Aorta (tissue), 5 donors: ENCODE measurements around the gene MSMB. TPM values are rescaled to one million over a fixed set of nuclear protein-coding genes. Genes with fewer than 3 reads are reported as not detected.

Experiments
- ATAC-seq: fragments of 200-7000 bp; cut with Tn5 transposase; one replicate; pipeline ENCODE4 v1.9.1; 2022; ENCODE audit warnings: moderate library complexity; ENCODE audit not compliant: low FRiP score
- DNase-seq, 2 donors: peaks; one replicate each; pipeline ENCODE4 v3.0.0-alpha.2; 2020
- H3K27ac ChIP-seq, 2 donors: one replicate each; pipeline ENCODE4 v1.5.1; 2013; ENCODE audit warnings: low read length in 2 of 2, mild to moderate bottlenecking in 2 of 2, moderate library complexity in 2 of 2, control low read depth in 1 of 2, inconsistent platforms in 1 of 2, low read depth in 1 of 2
- H3K27me3 ChIP-seq, 2 donors: one replicate each; pipeline ENCODE4 v1.6.1; 2013; ENCODE audit warnings: control low read depth in 1 of 2, low read length in 1 of 2, mild to moderate bottlenecking in 1 of 2, moderate library complexity in 1 of 2; ENCODE audit not compliant: insufficient read depth in 2 of 2, control insufficient read depth in 1 of 2
- H3K36me3 ChIP-seq, 2 donors: one replicate each; pipeline ENCODE4 v1.6.1; 2013; ENCODE audit warnings: control low read depth in 1 of 2, low read length in 1 of 2, mild to moderate bottlenecking in 1 of 2; ENCODE audit not compliant: insufficient read depth in 2 of 2, control insufficient read depth in 1 of 2
- H3K4me1 ChIP-seq, 2 donors: one replicate each; pipeline ENCODE4 v1.6.1; 2013; ENCODE audit warnings: low read length in 2 of 2, control low read depth in 1 of 2, mild to moderate bottlenecking in 1 of 2, moderate library complexity in 1 of 2; ENCODE audit not compliant: insufficient read depth in 2 of 2, control insufficient read depth in 1 of 2
- H3K4me3 ChIP-seq, 2 donors: one replicate each; pipeline ENCODE4 v1.5.1; 2013; ENCODE audit warnings: low read length in 2 of 2, control low read depth in 1 of 2, mild to moderate bottlenecking in 1 of 2
- H3K9me3 ChIP-seq: one replicate; pipeline ENCODE4 v1.6.1; 2013; ENCODE audit warnings: mild to moderate bottlenecking, low read length; ENCODE audit not compliant: control insufficient read depth
- WGBS, 2 donors: extraction: QIAGEN DNeasy Blood & Tissue Kit; methylation state at CpG; one replicate each; pipeline ENCODE4 v1.1.7; 2013; 5-methylcytosine and 5-hydroxymethylcytosine counted together
- intact Hi-C, 2 donors: fragments of 100-400 bp; cut with DNase I; formaldehyde crosslinking; loops; one replicate each; pipeline versions ENCODE4 v1.14.2 to v1.15.0; 2022
- polyA plus RNA-seq, 2 donors: library from polyadenylated mRNA; stranded (reverse); fragments of 200-250 nt; gene quantifications; one replicate each; pipeline ENCODE4 v1.2.3, GENCODE V29; 2013
- total RNA-seq, 2 donors: library from RNA; stranded (reverse); fragmentation: NEBNext Ultra II Directional; extraction: Animal tissue kit (Norgen Biotek cat#: 25700); gene quantifications; one replicate each; pipeline ENCODE4 v1.2.1, GENCODE V29; 2021
- donor health status: healthy with polysubstance abuse.
- donor health status: Bipolar disorder and iron deficiency.
- donor health status: DM: no; HTN: no; CAD: no.
- donor health status: DM: no; HTN: no; CAD: no.
- donor health status: DM: yes; HTN: yes; CAD: no.

MSMB gene
- total and polyA plus RNA-seq, 4 donors, result not detected

DNA sequence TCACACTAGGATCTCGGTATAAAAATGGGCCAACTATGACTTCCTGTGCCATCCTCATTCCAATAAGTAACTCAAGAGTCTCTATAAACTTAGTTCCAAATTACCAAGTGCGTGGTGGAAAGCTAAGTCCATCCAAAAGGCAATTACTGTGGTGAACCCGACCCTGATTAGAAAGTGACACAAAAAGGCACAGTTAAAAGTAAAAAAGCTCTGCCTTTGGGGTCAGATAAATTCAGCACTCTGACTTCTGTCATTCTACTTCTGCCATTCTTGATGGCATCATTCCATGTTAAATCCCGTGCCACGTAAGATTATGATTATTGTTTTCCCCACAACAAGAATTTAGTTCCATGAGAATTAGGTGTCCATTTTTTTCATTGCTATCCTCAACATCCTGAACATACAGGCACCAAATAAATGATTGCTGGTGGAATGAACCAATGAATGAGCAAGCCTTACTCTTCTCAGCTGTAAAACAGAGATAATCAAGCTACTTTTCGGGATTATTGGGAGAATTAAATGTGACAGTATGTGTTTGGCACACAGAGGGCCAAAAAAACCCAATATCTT, 16.5 kb downstream of the MSMB start:
- H3K36me3 ChIP-seq, result no peaks in the 10 kb centered on the region
- DNase-seq (no peak), ATAC-seq (no peak)
- intact Hi-C loops, result loop anchor here in 1 of 2 donors (10.0 kb wide), 1 partner anchor 55 kb away; the partner anchor contains the start of gene TIMM23
- H3K27ac ChIP-seq, result peak overlapping the region; percentile 32 to 66
- peak overlapping the region; percentile 78 to 81 for H3K4me3 ChIP-seq
- WGBS, 2 donors, result 20% methylated on average over 6 of the region's 6 CpGs
- H3K4me1 ChIP-seq, result peaks cover 2 to 8% of the 10 kb centered on the region in 2 donors
- H3K27me3 ChIP-seq, result no peaks in the 10 kb centered on the region
- H3K9me3 ChIP-seq, result no peaks in the 10 kb centered on the region

DNA sequence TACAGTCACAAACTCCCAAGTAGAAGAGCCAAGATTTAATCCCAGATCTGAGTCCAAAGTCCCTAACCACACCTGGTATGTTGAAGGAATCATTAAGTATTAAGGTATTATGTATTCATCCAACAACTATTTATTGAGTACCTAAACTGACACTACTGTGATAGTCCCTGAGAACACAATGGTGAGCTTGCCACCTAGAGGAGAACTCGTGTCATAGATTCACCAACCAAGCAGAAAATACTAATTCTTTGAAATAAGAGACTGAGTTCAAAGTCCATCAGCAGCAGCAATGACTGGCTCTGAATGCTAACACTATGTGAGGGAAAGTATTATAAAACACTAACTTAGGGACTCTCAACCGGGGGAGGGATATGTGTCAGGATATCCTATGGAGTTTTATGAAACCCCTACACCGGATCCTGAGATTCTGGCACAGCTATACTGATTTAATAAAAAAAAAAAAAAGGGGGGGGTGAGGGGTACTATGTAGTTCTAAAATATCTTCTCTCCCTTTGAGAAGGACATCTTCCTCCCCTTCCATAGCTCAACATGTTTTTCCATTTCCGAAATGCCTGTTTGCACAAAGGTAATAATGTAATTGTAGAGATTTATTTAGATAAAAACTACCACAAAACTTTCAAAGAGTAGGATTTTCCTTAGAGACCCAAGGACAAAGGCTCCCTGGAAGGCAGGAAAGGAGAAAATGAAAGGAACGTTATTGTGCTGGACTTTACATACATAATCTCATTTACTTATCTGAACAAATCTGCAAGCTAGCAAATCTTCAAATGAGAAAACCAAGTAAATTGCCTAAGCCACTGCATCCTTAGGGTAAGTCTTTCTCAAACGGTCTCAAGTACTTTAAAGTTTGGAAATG, 17.2 kb downstream of the MSMB start:
- intact Hi-C loops, result loop anchor here in 1 of 2 donors (10.0 kb wide), 1 partner anchor 54 kb away; the partner anchor contains the start of gene TIMM23
- Histone ChIP-seq H3K27me3 (no peaks in the 10 kb centered on the region), H3K27ac (no peak overlapping the region), H3K36me3 (no peaks in the 10 kb centered on the region), H3K4me1 (peaks cover 2 to 8% of the 10 kb centered on the region in 2 donors), H3K9me3 (no peaks in the 10 kb centered on the region), H3K4me3 (peak overlapping the region in 1 of 2 donors; percentile 78)
- ATAC-seq (no peak), DNase-seq (no peak)
- 27 to 32% methylated on average over 6 of the region's 6 CpGs for WGBS, 2 donors

- no peak for ATAC-seq
- no peaks in the 10 kb centered on the region for H3K36me3 ChIP-seq
- H3K27me3 ChIP-seq, result no peaks in the 10 kb centered on the region
- no peak overlapping the region for H3K27ac ChIP-seq
- intact Hi-C loops, result loop anchor here in 1 of 2 donors (10.0 kb wide), 1 partner anchor 51 kb away; the partner anchor contains the start of gene TIMM23
- no peaks in the 10 kb centered on the region for H3K9me3 ChIP-seq
- DNase-seq, result no peak
- peaks cover 2 to 8% of the 10 kb centered on the region in 2 donors for H3K4me1 ChIP-seq
- no peak overlapping the region for H3K4me3 ChIP-seq
Measured at GRCh38 chr10:46026106-46026505, 20.0 kb downstream of the MSMB start.

GRCh38 chr10:46025406-46025805, 20.7 kb downstream of the MSMB start:
- Histone ChIP-seq H3K4me1 (peaks cover 2 to 8% of the 10 kb centered on the region in 2 donors), H3K36me3 (no peaks in the 10 kb centered on the region), H3K9me3 (no peaks in the 10 kb centered on the region), H3K27me3 (no peaks in the 10 kb centered on the region), H3K4me3 (no peak overlapping the region), H3K27ac (no peak overlapping the region)
- DNase-seq (no peak), ATAC-seq (no peak)
- 77 to 81% methylated on average over 2 of the region's 2 CpGs for WGBS, 2 donors
- intact Hi-C loops, result loop anchor here in 1 of 2 donors (10.0 kb wide), 1 partner anchor 51 kb away; the partner anchor contains the start of gene TIMM23

DNA sequence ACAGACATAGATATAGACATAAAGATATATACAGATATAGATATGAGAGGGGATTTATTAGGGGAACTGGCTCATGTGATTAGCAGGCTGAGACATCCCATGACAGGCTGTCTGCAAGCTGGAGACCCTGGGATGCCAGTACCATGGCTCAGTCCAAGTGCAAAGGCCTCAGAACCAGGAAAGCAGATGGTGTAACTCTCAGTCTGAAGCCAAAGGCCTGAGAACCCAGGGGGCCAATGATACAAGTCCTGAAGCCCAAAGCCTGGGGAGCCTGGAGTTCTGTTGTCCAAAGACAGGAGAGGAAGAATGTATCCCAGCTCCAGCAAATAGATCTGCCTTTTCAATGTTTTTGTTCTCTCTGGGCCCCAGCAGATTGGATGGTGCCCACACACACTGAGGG, 21.1 kb downstream of the MSMB start:
- H3K9me3 ChIP-seq, result no peaks in the 10 kb centered on the region
- intact Hi-C loops, result loop anchor here in 1 of 2 donors (5.0 to 10.0 kb wide), 2 partner anchors 50 to 1023 kb away; partner anchors contain the start of genes TIMM23 and ZNF22
- DNase-seq (no peak), ATAC-seq (no peak)
- H3K4me3 ChIP-seq, result no peak overlapping the region
- no peaks in the 10 kb centered on the region for H3K27me3 ChIP-seq
- H3K4me1 ChIP-seq, result peaks cover 4 to 8% of the 10 kb centered on the region in 2 donors
- no peak overlapping the region for H3K27ac ChIP-seq
- no peaks in the 10 kb centered on the region for H3K36me3 ChIP-seq

- Histone ChIP-seq H3K27ac (peak overlapping the region in 1 of 2 donors; percentile 54), H3K9me3 (no peaks in the 10 kb centered on the region), H3K4me1 (peaks cover 3 to 6% of the 10 kb centered on the region in 2 donors), H3K27me3 (no peaks in the 10 kb centered on the region), H3K4me3 (peak overlapping the region; percentile 8 to 51), H3K36me3 (no peaks in the 10 kb centered on the region)
- DNase-seq (peak; percentile 96 to 97), ATAC-seq (peak; percentile 98)
- intact Hi-C loops, result loop anchor here in 1 of 2 donors (5.0 to 10.0 kb wide), 2 partner anchors 48 to 1021 kb away; partner anchors contain the start of genes TIMM23 and ZNF22
- WGBS, 2 donors, result 0 to 1% methylated on average over 42 to 49 of the region's 49 CpGs
Measured at GRCh38 chr10:46022978-46023702, 22.9 kb downstream of the MSMB start.

DNA sequence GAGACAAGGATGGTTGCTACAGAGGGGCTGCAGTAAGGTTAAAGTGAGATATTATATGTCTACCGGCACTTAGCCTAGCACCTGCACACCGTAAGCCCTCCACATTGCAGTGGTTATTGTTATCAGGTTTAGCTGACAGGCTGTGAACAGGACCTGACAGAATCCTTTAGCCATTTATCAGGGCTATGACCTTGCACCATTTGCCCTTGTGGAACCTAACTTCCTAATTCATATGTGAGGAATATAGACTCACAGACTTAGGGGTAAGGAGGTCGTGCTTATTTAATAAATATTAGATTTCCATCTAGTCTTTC, 25.8 kb downstream of the MSMB start:
- Histone ChIP-seq H3K27ac (no peak overlapping the region), H3K9me3 (no peaks in the 10 kb centered on the region), H3K4me1 (peaks cover 0 to 5% of the 10 kb centered on the region in 2 donors), H3K4me3 (no peak overlapping the region), H3K36me3 (peaks cover 0 to 3% of the 10 kb centered on the region in 2 donors), H3K27me3 (no peaks in the 10 kb centered on the region)
- ATAC-seq (no peak), DNase-seq (no peak)
- WGBS, 2 donors, result 84% methylated on average over 3 of the region's 3 CpGs
- intact Hi-C loops, result loop anchor here in 1 of 2 donors (5.0 to 10.0 kb wide), 2 partner anchors 46 to 1018 kb away; partner anchors contain the start of genes TIMM23 and ZNF22

DNA sequence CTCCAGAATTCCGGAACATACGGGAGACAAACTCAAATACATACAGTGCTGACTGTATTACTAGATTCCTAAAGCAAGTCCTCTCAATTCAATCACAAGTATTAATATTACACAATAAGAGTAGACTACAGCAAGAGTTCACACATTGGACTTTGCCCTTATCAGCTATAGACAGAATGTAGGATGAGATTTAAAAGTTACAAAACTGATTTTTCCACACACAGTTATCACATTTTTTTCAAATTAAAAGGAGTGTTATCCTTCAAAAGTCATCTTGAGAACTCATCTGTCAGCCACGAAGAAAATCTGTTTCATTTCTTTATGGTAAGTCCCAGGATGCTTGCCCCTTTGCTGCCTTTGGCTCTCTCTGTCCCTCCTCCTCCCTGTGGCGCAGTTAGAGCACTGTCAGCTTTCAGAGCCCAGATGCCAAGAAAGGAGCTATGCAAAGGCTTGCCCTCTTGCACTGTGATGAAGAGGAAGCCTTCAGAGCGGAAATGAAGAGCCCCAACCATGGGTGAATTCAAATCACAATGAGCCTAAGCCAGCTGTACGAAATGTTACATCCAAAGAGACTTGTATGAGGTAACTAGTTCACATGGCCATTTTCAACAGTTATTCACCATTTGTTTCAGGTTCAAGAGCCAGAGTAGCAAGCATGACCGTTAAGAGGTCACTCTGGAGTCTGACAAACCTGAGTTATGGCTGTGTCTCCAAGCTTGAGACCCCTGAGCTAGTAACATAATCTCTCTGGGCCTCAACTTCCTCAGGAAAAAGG, 26.3 kb downstream of the MSMB start:
- Histone ChIP-seq H3K4me1 (peaks cover 0 to 5% of the 10 kb centered on the region in 2 donors), H3K27ac (no peak overlapping the region), H3K9me3 (no peaks in the 10 kb centered on the region), H3K4me3 (no peak overlapping the region), H3K36me3 (peaks cover 0 to 6% of the 10 kb centered on the region in 2 donors), H3K27me3 (no peaks in the 10 kb centered on the region)
- ATAC-seq, result no peak
- peak in 1 of 2 donors; percentile 60 for DNase-seq
- intact Hi-C loops, result loop anchor here in 1 of 2 donors (5.0 to 10.0 kb wide), 2 partner anchors 45 to 1017 kb away; partner anchors contain the start of genes TIMM23 and ZNF22
- 69 to 76% methylated on average over 7 of the region's 7 CpGs for WGBS, 2 donors
